ENCODE results near the gene PAX5. TPM values are rescaled to one million over a fixed set of nuclear protein-coding genes. Genes with fewer than 3 reads are reported as not detected.

The PAX5 gene
- polyA plus RNA-seq, 2 of the 4 experiments (the other 2 are of a cell fraction): not detected

DNA sequence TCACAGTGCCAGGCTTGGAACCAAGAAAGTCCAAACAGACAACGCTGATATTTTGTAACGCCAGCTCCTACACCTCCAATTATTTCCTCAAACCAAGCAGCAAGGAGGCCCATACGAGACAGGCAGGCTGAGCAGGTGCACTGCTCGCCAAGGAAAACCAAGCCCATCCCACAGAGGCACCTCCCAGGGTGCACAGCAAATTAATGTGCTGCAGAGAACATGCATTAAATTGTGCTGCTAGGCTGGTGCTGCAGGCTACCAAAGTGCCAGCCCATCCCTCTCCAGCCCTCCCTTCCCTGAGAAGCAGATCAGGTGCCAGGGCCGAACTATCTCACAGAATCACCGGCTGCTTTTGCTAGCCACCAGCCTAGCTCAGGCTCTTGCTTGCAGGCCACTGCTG, 137.8 kb downstream of the PAX5 start:
- Histone ChIP-seq H3K4me1 (peaks cover 6% of the 10 kb centered on the region; the same call in 1 of the 3 replicates), H3K9me3 (no peaks in the 10 kb centered on the region), H3K27ac (no peak overlapping the region), H3K4me2 (no peak overlapping the region), H3K4me3 (no peak overlapping the region)
- ChIA-PET CTCF (interaction anchor here (1.0 to 4.6 kb wide), 3 partner anchors 23 to 93 kb away, joined by 3 to 21 read pairs (median 4); no protein-coding TSS in a partner anchor), POLR2A (no interaction called here)
- 83% methylated on average over 6 of the region's 6 CpGs for WGBS (ENCODE audit: missing lambda C conversion rate)
- DNase-seq (ENCODE audit: low read depth in 1 of 2, low spot score in 1 of 2): no peak
- ATAC-seq: no peak
- no peak for TF ChIP-seq TP53 (CRISPR knock-in tag; IDR thresholded peaks at IDR 0.05)
- TF ChIP-seq CBX8 (IDR thresholded peaks at IDR 0.05): no peak
- no peak for TF ChIP-seq POLR2AphosphoS2 (conservative IDR thresholded peaks at IDR 0.05; ENCODE audit: low read length)
- TF ChIP-seq CTCF (IDR thresholded peaks at IDR 0.05): no peak
- TF ChIP-seq, protein P1, sequence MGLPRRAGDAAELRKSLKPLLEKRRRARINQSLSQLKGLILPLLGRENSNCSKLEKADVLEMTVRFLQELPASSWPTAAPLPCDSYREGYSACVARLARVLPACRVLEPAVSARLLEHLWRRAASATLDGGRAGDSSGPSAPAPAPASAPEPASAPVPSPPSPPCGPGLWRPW (IDR thresholded peaks at IDR 0.05): no peak
- TF ChIP-seq GATA3 (IDR thresholded peaks at IDR 0.05; ENCODE audit: borderline replicate concordance): no peak
- TF ChIP-seq CHD2 (IDR thresholded peaks at IDR 0.05; ENCODE audit: low read length, partially characterized antibody): no peak
- TF ChIP-seq HOXB5 (CRISPR knock-in tag; IDR thresholded peaks at IDR 0.05): no peak
- TF ChIP-seq, protein P2, sequence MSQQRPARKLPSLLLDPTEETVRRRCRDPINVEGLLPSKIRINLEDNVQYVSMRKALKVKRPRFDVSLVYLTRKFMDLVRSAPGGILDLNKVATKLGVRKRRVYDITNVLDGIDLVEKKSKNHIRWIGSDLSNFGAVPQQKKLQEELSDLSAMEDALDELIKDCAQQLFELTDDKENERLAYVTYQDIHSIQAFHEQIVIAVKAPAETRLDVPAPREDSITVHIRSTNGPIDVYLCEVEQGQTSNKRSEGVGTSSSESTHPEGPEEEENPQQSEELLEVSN (IDR thresholded peaks at IDR 0.05; ENCODE audit: borderline replicate concordance, low read depth): no peak
- no peak for TF ChIP-seq HEYL (CRISPR knock-in tag; IDR thresholded peaks at IDR 0.05)
- TF ChIP-seq HOXA7 (CRISPR knock-in tag; IDR thresholded peaks at IDR 0.05): no peak
- no peak for TF ChIP-seq RNF2 (IDR thresholded peaks at IDR 0.05; ENCODE audit: borderline replicate concordance, low read depth)
- no peak for TF ChIP-seq RFX5 (IDR thresholded peaks at IDR 0.05)
- FAIRE-seq: no peak

- Histone ChIP-seq H3K9me3 (no peaks in the 10 kb centered on the region), H3K4me3 (no peak overlapping the region), H3K4me1 (peaks cover 6% of the 10 kb centered on the region; the same call in 1 of the 3 replicates), H3K27ac (no peak overlapping the region), H3K4me2 (no peak overlapping the region)
- ChIA-PET CTCF (interaction anchor here (0.6 to 4.6 kb wide), 5 partner anchors 8 to 96 kb away, joined by 3 to 21 read pairs (median 3); no protein-coding TSS in a partner anchor), POLR2A (no interaction called here)
- no peak for DNase-seq (ENCODE audit: low read depth in 1 of 2, low spot score in 1 of 2)
- 66% methylated on average over 5 of the region's 5 CpGs for WGBS (ENCODE audit: missing lambda C conversion rate)
- no peak for FAIRE-seq
- no peak for ATAC-seq
- TF ChIP-seq EHMT2 (IDR thresholded peaks at IDR 0.05; ENCODE audit: low read depth) (no peak), RAD21 (conservative IDR thresholded peaks at IDR 0.05 in 1 of 2, IDR thresholded peaks at IDR 0.05 in 1 of 2) (0 out of 5 replicates have a peak, but pooled peaks of 1 of the 2 experiments have one; percentile 11)
Observed at GRCh38 chr9:36895744-36896260, 138.3 kb downstream of the PAX5 start.

DNA sequence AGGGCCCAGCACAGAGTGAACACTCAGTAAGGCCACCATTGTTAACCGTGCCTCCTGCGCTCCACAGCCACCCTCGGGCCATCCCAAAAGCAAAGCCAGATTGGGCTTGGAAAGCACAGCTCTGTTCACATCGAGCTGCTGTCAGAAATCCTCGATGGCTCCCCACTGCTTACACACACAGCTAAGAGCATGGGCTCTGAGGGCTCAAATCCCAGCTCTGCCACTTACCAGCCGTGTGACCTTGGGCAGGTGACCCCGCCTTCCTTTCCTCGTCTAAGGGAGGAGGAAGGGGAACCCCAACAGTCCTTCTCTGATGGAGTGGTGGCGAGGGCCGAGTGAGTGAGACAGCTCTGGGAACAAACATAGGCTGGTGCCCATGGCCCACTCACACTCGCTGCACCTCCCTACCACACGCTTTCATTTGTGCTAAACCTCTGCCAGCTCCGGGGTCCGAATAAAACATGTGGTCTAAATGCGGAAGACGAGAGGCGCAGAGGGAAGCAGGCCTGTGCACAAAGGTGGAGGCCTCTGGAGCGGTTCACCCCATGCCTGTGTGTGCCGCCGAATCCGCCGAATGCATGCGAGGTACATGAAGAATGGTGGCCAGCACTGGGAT, 139.3 kb downstream of the PAX5 start:
- FAIRE-seq (no peak), ATAC-seq (no peak), DNase-seq (ENCODE audit: low read depth in 1 of 2, low spot score in 1 of 2) (no peak)
- WGBS (ENCODE audit: missing lambda C conversion rate): 76% methylated on average over 23 of the region's 23 CpGs
- TF ChIP-seq CHD2 (IDR thresholded peaks at IDR 0.05; ENCODE audit: low read length, partially characterized antibody) (no peak), ZNF302 (CRISPR knock-in tag; IDR thresholded peaks at IDR 0.05) (no peak), ZSCAN20 (CRISPR knock-in tag; IDR thresholded peaks at IDR 0.05) (no peak), PHF8 (IDR thresholded peaks at IDR 0.05; ENCODE audit: borderline replicate concordance, low read depth) (no peak), MAX (IDR thresholded peaks at IDR 0.05) (no peak), ZFP36 (IDR thresholded peaks at IDR 0.05; ENCODE audit: borderline replicate concordance, partially characterized antibody) (no peak), MYC (IDR thresholded peaks at IDR 0.05; ENCODE audit: borderline replicate concordance, low read length) (no peak)
- TF ChIP-seq, protein P3, sequence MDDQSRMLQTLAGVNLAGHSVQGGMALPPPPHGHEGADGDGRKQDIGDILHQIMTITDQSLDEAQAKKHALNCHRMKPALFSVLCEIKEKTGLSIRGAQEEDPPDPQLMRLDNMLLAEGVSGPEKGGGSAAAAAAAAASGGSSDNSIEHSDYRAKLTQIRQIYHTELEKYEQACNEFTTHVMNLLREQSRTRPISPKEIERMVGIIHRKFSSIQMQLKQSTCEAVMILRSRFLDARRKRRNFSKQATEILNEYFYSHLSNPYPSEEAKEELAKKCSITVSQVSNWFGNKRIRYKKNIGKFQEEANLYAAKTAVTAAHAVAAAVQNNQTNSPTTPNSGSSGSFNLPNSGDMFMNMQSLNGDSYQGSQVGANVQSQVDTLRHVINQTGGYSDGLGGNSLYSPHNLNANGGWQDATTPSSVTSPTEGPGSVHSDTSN (IDR thresholded peaks at IDR 0.05): no peak
- H3K27ac ChIP-seq: no peak overlapping the region
- no peaks in the 10 kb centered on the region for H3K9me3 ChIP-seq
- no peak overlapping the region for H3K4me2 ChIP-seq
- ChIA-PET CTCF (interaction anchor here (1.1 to 1.6 kb wide), 4 partner anchors 10 to 367 kb away, joined by 3 to 6 read pairs (median 4); no protein-coding TSS in a partner anchor), POLR2A (no interaction called here)
- H3K4me3 ChIP-seq: no peak overlapping the region
- H3K4me1 ChIP-seq: peaks cover 6% of the 10 kb centered on the region; the same call in 1 of the 3 replicates

All from A549 (cell line).